GM10266 (cell line): Measurements from ENCODE around the gene SPDYC.

Experiments
- DNase-seq: peaks from one replicate; pipeline ENCODE4 v3.0.0; 2012; ENCODE audit errors: extremely low spot score
- CTCF ChIP-seq: IDR thresholded peaks from 2 replicates; pipeline ENCODE4 v1.5.1; 2012; ENCODE audit warnings: mild to moderate bottlenecking, low read depth; ENCODE audit not compliant: control insufficient read depth, insufficient read depth; ENCODE audit errors: missing control alignments

Gene SPDYC

GRCh38 chr11:65170058-65170534, at the start of gene SPDYC:
SPDYC (plus strand) TSS chr11:65170233; CDS start chr11:65171358, 1,125 bp downstream.
- TF ChIP-seq CTCF = no peak
- no peak for DNase-seq

GRCh38 chr11:65120831-65121230, 49.2 kb upstream of the SPDYC start:
- no peak for DNase-seq
- TF ChIP-seq CTCF = no peak

- TF ChIP-seq CTCF = no peak
- DNase-seq = no peak
These were observed 48.6 kb upstream of the SPDYC start for GRCh38 chr11:65121447-65121864.

- TF ChIP-seq CTCF = no peak
- peak; percentile 95 for DNase-seq
These were observed 48.0 kb upstream of the SPDYC start, which contains the start of the genes FAU and MRPL49 for GRCh38 chr11:65121865-65122696. FAU (minus strand) TSS chr11:65122134; CDS start chr11:65121813, 321 bp downstream. MRPL49 (plus strand) TSS chr11:65122321; CDS start chr11:65122347, 26 bp downstream.

- no peak for DNase-seq
- no peak for TF ChIP-seq CTCF
These were observed 45.4 kb upstream of the SPDYC start for GRCh38 chr11:65124480-65125196.

GRCh38 chr11:65125197-65126056, 44.6 kb upstream of the SPDYC start:
- DNase-seq = no peak
- no peak for TF ChIP-seq CTCF
